Activated CD4-positive, alpha-beta T cell treated with anti-CD3 and anti-CD28 coated beads for 48 hours (primary cell): Measurements from ENCODE around the gene TCEA3.
A peak's percentile ranks its signal among the peaks of the same experiment; 100 is the strongest.

Experiments
- DNase-seq: peaks from one replicate; pipeline ENCODE4 v3.0.0-alpha.2; 2020

TCEA3 gene

GRCh38 chr1:23420778-23421177, 3.8 kb downstream of the TCEA3 start:
- DNase-seq = no peak

GRCh38 chr1:23419180-23419579, 5.4 kb downstream of the TCEA3 start:
- DNase-seq = no peak

GRCh38 chr1:23417570-23417969, 7.0 kb downstream of the TCEA3 start:
- DNase-seq = no peak

GRCh38 chr1:23416964-23417363, 7.6 kb downstream of the TCEA3 start:
- DNase-seq = no peak

GRCh38 chr1:23408797-23409290, 15.7 kb downstream of the TCEA3 start:
- DNase-seq = no peak

- no peak for DNase-seq
Measured at GRCh38 chr1:23407016-23407630, 17.4 kb downstream of the TCEA3 start.

- no peak for DNase-seq
Measured at GRCh38 chr1:23405946-23406345, 18.6 kb downstream of the TCEA3 start.

GRCh38 chr1:23403735-23404486, 20.6 kb downstream of the TCEA3 start:
- peak; percentile 94 for DNase-seq

- DNase-seq = no peak
Measured at GRCh38 chr1:23403355-23403734, 21.2 kb downstream of the TCEA3 start.

GRCh38 chr1:23403038-23403336, 21.6 kb downstream of the TCEA3 start:
- no peak for DNase-seq

GRCh38 chr1:23402286-23403037, 22.1 kb downstream of the TCEA3 start:
- DNase-seq = no peak

GRCh38 chr1:23401313-23401712, 23.2 kb downstream of the TCEA3 start:
- DNase-seq = no peak

GRCh38 chr1:23400324-23401114, 24.0 kb downstream of the TCEA3 start:
- no peak for DNase-seq

- no peak for DNase-seq
Measured at GRCh38 chr1:23399229-23399628, 25.3 kb downstream of the TCEA3 start.

- DNase-seq = no peak
Measured at GRCh38 chr1:23397908-23398307, 26.6 kb downstream of the TCEA3 start.

- DNase-seq = no peak
Measured at GRCh38 chr1:23396380-23396779, 28.2 kb downstream of the TCEA3 start.

GRCh38 chr1:23395849-23396248, 28.7 kb downstream of the TCEA3 start:
- DNase-seq = no peak

- no peak for DNase-seq
Measured at GRCh38 chr1:23395154-23395724, 29.3 kb downstream of the TCEA3 start.

- DNase-seq = no peak
Measured at GRCh38 chr1:23394684-23395083, 29.9 kb downstream of the TCEA3 start.

- no peak for DNase-seq
Measured at GRCh38 chr1:23394181-23394580, 30.4 kb downstream of the TCEA3 start.

- no peak for DNase-seq
Measured at GRCh38 chr1:23393706-23394105, 30.8 kb downstream of the TCEA3 start.

GRCh38 chr1:23392125-23392855, 32.3 kb downstream of the TCEA3 start:
- DNase-seq = no peak
